RPMI7951 (cell line): ENCODE measurements around the gene BHLHA15. TPM values are rescaled to one million over a fixed set of nuclear protein-coding genes. Genes with fewer than 3 reads are reported as not detected.

Source experiments
- DNase-seq: peaks from one replicate; pipeline ENCODE4 v3.0.0-alpha.2; 2012; ENCODE audit warnings: low read depth
- total RNA-seq: library from RNA; depleted of rRNA; stranded (reverse); fragments of >200 nt; shearing (Covaris generic); gene quantifications from 2 replicates; pipeline ENCODE4 v1.2.3, GENCODE V29; 2014; rRNA removed

The BHLHA15 gene
- total RNA-seq, 1 experiment from 2014 or later = 0.36 TPM

- DNase-seq = no peak
Measured at GRCh38 chr7:98244871-98245270, 33.6 kb downstream of the BHLHA15 start.

GRCh38 chr7:98248156-98248555 lies 36.9 kb downstream of the BHLHA15 start:
- no peak for DNase-seq

- no peak for DNase-seq
Measured at GRCh38 chr7:98249106-98249505, 37.9 kb downstream of the BHLHA15 start.

GRCh38 chr7:98250789-98251188 lies 39.5 kb downstream of the BHLHA15 start:
- DNase-seq = no peak

GRCh38 chr7:98251231-98251600 lies 40.0 kb downstream of the BHLHA15 start:
- DNase-seq = no peak

GRCh38 chr7:98251601-98252424 lies 40.6 kb downstream of the BHLHA15 start, which contains the start of gene TECPR1:
Gene TECPR1 (minus strand): TSS chr7:98252232. CDS start chr7:98246146, 6,086 bp downstream.
- DNase-seq = peak; percentile 91

- peak; percentile 3 for DNase-seq
Measured at GRCh38 chr7:98252425-98253054, 41.3 kb downstream of the BHLHA15 start.

- DNase-seq = no peak
Measured at GRCh38 chr7:98254516-98254915, 43.3 kb downstream of the BHLHA15 start.

- no peak for DNase-seq
Measured at GRCh38 chr7:98254951-98255610, 43.8 kb downstream of the BHLHA15 start.

GRCh38 chr7:98256431-98256830 lies 45.2 kb downstream of the BHLHA15 start:
- DNase-seq = no peak

- DNase-seq = no peak
Measured at GRCh38 chr7:98257701-98258100, 46.5 kb downstream of the BHLHA15 start.

Other genes starting within 250 kb of the BHLHA15 start
- not detected in 2 replicates for gene OCM2, start 221.2 kb upstream of the BHLHA15 start, total RNA-seq
- 4.7 and 5.1 TPM in 2 replicates for gene LMTK2, start 104.6 kb upstream of the BHLHA15 start, total RNA-seq
- gene TECPR1, start 40.8 kb downstream of the BHLHA15 start, total RNA-seq = 7.1 and 7.4 TPM in 2 replicates
- 74.1 and 76.9 TPM in 2 replicates for gene BRI3, start 70.2 kb downstream of the BHLHA15 start, total RNA-seq
- gene BAIAP2L1, start 189.7 kb downstream of the BHLHA15 start, total RNA-seq = 7.1 and 9.4 TPM in 2 replicates